ENCODE measurements around the gene C2CD3. TPM values are rescaled to one million over a fixed set of nuclear protein-coding genes. Genes with fewer than 3 reads are reported as not detected.
A peak's percentile ranks its signal among the peaks of the same experiment; 100 is the strongest.
"Not testable (repeated sequence)": the region's sequence is repeated elsewhere in the genome, so short reads cannot be mapped to it uniquely, and the experiment has no call there.

Gene C2CD3
- polyA plus RNA-seq, 1 donor = 25.6 TPM

- DNase-seq = no peak
Observed at GRCh38 chr11:74004759-74005615, 165.8 kb downstream of the C2CD3 start.

DNA sequence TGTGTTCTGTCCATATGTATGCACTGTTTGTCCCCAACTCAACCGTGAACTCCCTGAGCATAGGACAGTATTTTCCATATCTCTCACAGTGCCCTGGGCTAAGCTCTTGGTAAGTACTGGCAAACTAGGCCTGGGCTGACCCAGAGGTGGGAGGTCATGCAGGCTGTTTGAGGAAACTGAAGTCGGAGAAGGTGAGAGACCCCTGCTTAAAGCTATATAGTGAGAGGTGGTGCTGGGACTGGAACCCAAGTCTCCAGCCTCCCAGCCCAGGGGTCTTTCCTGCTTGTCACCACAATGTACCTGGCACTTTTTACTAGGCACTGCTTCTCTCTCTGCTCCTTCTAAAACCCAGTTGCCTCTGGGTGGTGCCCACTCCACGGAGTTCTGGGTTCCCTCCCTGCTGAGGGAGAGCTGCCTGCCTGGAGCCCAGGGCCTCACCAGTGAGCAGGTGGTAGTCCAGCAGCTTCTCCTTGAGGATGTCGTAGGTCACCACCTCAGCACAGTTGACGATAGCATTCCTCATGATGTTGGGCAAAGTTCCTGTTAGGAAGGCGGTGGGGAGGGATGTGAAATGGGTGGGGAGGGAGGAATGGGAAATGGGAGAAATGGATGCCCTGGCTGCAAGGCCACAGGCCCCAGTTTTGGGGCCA lies 166.6 kb downstream of the C2CD3 start:
- no peak for DNase-seq

GRCh38 chr11:74002832-74003231 lies 168.0 kb downstream of the C2CD3 start:
- no peak for DNase-seq

- no peak for DNase-seq
Observed at GRCh38 chr11:74001822-74002286, 168.9 kb downstream of the C2CD3 start.

DNA sequence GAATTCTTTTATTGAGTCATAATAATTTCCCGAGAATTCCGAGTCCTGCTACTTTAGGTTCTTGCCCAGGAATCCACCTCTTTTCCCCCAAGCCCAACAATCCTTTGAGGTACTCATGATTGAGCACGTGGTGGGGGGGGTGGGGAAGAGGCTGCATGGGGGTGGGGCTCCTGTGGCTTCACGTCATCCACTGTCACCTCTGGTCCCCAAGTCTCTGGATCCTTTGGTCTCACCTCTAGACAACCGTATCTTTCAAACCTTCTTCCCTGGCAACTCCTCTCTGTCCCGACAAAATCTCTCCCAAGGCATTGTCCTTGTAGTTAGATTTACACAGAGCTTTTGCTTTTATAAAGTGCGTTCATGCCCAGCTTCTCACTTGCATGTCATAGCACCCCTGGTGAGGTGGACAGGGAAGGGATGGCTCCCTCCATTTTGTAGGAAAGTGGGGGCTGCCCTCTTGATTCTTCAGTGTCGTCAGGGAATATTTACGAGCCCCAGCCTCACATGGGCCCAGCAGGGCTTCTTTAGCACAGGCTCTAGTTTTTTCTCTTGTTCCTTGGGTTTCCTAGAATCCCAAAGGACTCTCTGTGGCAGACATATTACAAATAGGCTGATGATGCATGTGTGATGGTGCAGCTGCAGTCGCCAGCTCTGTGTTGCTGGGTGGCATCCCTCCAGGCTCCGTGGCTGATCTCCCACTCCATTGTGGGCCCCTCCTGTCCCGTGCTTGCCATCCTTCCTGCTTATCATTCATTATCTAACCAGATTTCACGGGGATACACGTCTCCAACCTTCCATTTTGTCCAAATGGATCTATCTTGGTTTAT lies 170.3 kb downstream of the C2CD3 start:
- no peak for DNase-seq

GRCh38 chr11:73999581-74000306 lies 171.1 kb downstream of the C2CD3 start:
- no peak for DNase-seq

DNA sequence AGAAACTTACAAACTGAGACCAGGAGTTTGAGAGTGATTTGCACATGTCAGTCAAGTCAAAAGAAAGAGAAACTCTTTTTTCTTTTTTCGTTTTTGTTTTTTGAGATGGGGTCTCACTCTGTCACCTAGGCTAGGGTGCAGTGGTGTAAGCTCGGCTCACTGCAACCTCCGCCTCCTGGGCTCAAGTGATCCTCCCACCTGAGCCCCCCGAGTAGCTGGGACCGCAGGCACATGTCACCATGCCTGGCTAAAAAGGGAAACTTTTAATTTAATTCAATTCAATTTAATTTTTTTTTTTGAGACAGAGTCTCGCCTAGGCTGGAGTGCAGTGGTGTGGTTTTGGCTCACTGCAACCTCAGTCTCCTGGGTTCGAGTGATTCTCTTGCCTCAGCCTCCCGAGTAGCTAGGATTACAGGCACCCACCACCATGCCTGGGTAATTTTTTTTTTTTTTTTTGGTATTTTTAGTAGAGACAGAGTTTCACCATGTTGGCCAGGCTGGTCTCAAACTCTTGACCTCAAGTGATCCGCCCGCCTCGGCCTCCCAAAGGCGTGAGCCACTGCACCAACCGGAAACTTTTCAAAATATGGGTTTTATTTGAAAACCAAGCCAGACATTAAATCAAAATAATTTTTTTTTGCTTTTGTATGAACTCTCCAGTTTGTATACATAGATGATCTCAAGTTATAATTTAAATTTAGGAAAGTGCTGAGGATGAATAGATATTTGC lies 171.8 kb downstream of the C2CD3 start:
- DNase-seq = no peak

GRCh38 chr11:73997120-73997770 lies 173.6 kb downstream of the C2CD3 start:
- DNase-seq = no peak

- DNase-seq = no peak
Observed at GRCh38 chr11:73996161-73996747, 174.5 kb downstream of the C2CD3 start.

GRCh38 chr11:73995731-73996130 lies 175.1 kb downstream of the C2CD3 start:
- no peak for DNase-seq

DNA sequence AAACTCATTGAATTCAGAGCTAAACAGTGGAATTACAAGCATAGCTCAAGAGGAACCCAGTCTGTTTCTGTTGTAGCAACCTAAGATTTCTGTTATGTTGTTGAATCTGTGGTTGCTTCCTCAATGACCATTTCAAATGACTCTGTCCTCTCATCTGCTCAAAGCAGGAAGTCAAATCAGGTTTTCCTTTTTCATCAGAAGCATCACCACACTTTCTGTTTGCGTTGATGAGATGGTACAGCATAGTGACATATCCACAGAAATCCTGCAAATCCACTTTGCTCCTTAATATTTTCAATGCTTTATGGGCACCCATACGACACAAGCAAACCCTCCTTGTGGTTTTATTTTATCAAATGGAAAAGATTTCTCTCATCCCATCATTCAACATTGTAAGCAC lies 175.6 kb downstream of the C2CD3 start:
- no peak for DNase-seq

DNA sequence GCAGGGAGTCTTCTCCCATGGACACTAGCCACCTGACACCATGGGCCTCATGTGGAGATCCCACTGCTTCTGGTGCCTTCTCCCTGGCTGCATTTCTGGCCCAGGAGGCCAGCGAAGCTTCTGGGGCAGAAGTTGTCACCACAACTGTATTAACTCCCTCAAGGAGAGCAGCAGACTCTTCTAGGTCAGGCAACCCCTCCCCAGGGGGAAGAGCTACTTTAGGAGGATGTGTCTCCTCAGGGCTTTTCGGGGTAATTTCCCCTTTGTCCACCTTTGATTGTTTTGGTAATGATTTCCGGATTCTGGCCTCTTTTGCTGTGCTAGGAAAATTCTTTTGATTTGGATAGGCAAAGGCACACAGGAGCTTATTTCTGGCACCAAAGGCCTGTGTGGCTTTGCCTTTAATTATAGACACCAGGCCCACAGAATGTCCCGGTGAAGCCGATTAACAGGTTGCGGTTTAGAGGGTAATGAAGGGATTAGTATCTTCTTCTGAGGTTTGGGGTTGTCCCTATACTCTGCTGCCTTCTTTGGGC lies 179.3 kb downstream of the C2CD3 start:
- no peak for DNase-seq

DNA sequence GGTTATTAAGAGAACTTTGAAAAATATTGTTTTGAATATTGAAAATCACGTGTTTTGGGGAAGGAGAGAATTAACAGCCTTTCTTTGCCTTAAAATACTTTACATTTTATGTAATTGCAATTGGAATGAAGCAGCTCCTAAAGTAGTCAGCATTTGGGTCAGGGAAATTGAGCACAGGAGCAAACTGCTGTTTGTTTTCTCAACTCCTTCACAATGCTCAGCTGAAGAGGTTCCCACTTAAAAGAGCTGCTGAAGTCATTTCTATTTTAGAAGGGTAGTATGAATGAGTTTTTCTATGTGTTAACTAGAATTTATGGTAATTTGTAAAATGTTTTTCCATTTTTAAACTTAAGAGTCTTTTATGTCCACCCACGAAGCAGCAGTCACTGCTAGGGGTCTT lies 180.1 kb downstream of the C2CD3 start:
- DNase-seq = no peak

DNA sequence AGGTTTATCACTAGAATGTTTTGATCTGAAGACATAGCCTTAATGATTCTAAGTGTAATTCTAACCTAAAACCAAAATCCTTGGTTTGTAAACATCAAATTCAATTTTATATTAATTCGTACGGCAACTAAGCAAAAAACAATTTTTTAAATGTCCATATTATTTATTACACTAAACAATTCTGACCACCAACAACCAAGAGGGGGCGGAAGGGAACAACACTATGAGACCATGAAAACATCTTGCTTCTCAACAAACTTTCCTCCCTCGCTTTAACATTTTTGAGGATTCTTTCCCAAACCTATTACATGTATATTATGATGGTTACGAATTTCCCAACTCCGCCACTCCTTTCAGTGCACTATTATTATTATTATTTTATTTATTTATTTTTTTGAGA lies 181.6 kb downstream of the C2CD3 start:
- no peak for DNase-seq

GRCh38 chr11:73988227-73988626 lies 182.6 kb downstream of the C2CD3 start:
- DNase-seq = no peak

- DNase-seq = not testable (repeated sequence)
Observed at GRCh38 chr11:73985661-73986060, 185.1 kb downstream of the C2CD3 start.

GRCh38 chr11:73983741-73984538 lies 186.9 kb downstream of the C2CD3 start:
- no peak for DNase-seq

GRCh38 chr11:73982990-73983740 lies 187.6 kb downstream of the C2CD3 start:
- peak; percentile 85 for DNase-seq

Measured in left kidney (tissue), 2 donors.